ENCODE data around the gene CXCL10.
"Not testable (repeated sequence)": the region's sequence is repeated elsewhere in the genome, so short reads cannot be mapped to it uniquely, and the experiment has no call there.

CXCL10 gene

DNA sequence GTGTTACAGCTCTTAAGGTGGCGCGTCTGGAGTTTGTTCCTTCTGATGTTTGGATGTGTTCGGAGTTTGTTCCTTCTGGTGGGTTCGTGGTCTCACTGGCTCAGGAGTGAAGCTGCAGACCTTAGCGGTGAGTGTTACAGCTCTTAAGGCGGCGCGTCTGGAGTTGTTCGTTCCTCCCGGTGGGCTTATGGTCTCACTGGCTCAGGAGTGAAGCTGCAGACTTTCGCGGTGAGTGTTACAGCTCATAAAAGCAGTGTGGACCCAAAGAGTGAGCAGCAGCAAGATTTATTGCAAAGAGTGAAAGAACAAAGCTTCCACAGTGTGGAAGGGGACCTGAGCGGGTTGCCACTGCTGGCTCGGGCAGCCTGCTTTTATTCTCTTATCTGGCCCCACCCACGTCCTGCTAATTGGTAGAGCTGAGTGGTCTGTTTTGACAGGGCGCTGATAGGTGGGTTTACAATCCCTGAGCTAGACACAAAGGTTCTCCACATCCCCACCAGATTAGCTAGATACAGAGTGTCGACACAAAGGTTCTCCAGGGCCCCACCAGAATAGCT is 26.6 kb upstream of the CXCL10 start:
- H3K9me2 ChIP-seq (replicated peaks; ENCODE audit: insufficient read depth, low read length); H3F3A ChIP-seq (ENCODE audit: insufficient read depth, low read length); H3K4me2 ChIP-seq (ENCODE audit: low read depth, low read length); H3K36me3 ChIP-seq (replicated peaks; ENCODE audit: insufficient read depth, low read length); H3K27ac ChIP-seq (ENCODE audit: low read length); H2AFZ ChIP-seq (ENCODE audit: low read length); H3K79me2 ChIP-seq (ENCODE audit: low read length); H3K4me3 ChIP-seq (ENCODE audit: low read length); DNase-seq; H4K20me1 ChIP-seq (ENCODE audit: insufficient read depth, low read length); H3K9me3 ChIP-seq (replicated peaks; ENCODE audit: insufficient read depth, low read length); H3K27me3 ChIP-seq (replicated peaks; ENCODE audit: insufficient read depth, low read length); H3K4me1 ChIP-seq (ENCODE audit: low read length); H3K9ac ChIP-seq (ENCODE audit: low read length): not testable (repeated sequence)

DNA sequence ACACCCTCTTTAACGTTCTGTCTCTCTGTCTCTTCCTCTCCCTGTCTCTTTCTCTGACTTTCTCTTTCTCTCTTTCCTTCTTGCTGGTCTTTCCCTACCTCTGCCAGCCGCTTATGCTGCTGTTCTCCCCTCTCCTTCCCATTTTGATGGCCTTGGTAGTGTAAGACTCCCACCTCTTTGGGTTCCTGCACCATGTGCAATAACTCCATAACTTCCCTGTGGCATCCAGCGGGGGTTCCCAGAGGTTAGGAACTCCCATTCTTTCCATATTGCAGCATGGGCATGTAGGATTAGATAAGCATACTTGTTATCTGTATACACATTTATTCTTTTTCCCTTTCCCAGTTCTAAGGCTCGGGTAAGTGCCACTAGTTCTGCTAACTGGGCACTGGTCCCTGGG is 21.4 kb upstream of the CXCL10 start:
- H3K4me3 ChIP-seq (ENCODE audit: low read length); H3K4me1 ChIP-seq (ENCODE audit: low read length): not testable (repeated sequence)

DNA sequence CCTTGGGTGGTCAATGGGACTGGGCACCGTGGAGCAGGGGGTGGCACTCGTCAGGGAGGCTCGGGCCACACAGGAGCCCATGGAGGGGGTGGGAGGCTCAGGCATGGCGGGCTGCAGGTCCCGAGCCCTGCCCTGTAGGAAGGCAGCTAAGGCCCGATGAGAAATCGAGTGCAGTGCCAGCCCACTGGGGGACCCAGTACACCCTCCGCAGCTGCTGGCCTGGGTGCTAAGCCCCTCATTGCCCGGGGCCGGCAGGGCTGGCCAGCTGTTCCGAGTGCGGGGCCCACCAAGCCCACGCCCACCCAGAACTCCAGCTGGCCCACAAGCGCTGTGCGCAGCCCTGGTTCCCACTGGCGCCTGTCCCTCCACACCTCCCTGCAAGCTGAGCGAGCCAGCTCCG is 20.0 kb upstream of the CXCL10 start:
- H3K9me3 ChIP-seq (replicated peaks; ENCODE audit: insufficient read depth, low read length); H3K4me2 ChIP-seq (ENCODE audit: low read depth, low read length); H3K4me1 ChIP-seq (ENCODE audit: low read length); H3K27ac ChIP-seq (ENCODE audit: low read length); H3K27me3 ChIP-seq (replicated peaks; ENCODE audit: insufficient read depth, low read length); H3K79me2 ChIP-seq (ENCODE audit: low read length); H3K36me3 ChIP-seq (replicated peaks; ENCODE audit: insufficient read depth, low read length); H3F3A ChIP-seq (ENCODE audit: insufficient read depth, low read length); H2AFZ ChIP-seq (ENCODE audit: low read length); DNase-seq; H3K4me3 ChIP-seq (ENCODE audit: low read length); H3K9me2 ChIP-seq (replicated peaks; ENCODE audit: insufficient read depth, low read length); H3K9ac ChIP-seq (ENCODE audit: low read length); H4K20me1 ChIP-seq (ENCODE audit: insufficient read depth, low read length): not testable (repeated sequence)

More for the DNA sequence above, 21.4 kb upstream of the CXCL10 start:
- H3K9me2 ChIP-seq (replicated peaks; ENCODE audit: insufficient read depth, low read length); H3K36me3 ChIP-seq (replicated peaks; ENCODE audit: insufficient read depth, low read length); H4K20me1 ChIP-seq (ENCODE audit: insufficient read depth, low read length); H3K9me3 ChIP-seq (replicated peaks; ENCODE audit: insufficient read depth, low read length); H3F3A ChIP-seq (ENCODE audit: insufficient read depth, low read length); H2AFZ ChIP-seq (ENCODE audit: low read length); H3K4me2 ChIP-seq (ENCODE audit: low read depth, low read length); H3K27ac ChIP-seq (ENCODE audit: low read length); H3K9ac ChIP-seq (ENCODE audit: low read length); H3K79me2 ChIP-seq (ENCODE audit: low read length); DNase-seq; H3K27me3 ChIP-seq (replicated peaks; ENCODE audit: insufficient read depth, low read length): not testable (repeated sequence)

DNA sequence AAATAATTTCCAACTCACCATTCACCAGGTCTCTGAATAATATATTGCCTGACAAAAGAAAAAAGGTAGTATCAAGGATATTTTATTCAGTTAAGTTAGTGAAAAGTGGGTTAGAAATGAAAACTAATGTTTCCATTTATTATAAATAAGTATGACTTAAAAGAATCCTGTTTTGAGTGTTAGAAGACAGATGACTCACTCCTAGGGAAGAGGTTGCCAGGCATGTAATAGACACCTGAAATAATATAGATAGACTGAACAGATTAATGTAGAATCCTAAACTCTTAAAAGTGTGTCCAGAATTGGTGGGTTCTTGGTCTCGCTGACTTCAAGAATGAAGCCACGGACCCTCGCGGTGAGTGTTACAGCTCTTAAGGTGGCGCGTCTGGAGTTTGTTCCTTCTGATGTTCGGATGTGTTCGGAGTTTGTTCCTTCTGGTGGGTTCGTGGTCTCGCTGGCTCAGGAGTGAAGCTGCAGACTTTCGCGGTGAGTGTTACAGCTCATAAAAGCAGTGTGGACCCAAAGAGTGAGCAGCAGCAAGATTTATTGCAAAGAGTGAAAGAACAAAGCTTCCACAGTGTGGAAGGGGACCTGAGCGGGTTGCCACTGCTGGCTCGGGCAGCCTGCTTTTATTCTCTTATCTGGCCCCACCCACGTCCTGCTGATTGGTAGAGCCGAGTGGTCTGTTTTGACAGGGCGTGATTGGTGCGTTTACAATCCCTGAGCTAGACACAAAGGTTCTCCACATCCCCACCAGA is 19.1 kb upstream of the CXCL10 start:
- not testable (repeated sequence) for H3K27me3 ChIP-seq (replicated peaks; ENCODE audit: insufficient read depth, low read length); H3K27ac ChIP-seq (ENCODE audit: low read length); DNase-seq; H3K4me3 ChIP-seq (ENCODE audit: low read length); H3K9me2 ChIP-seq (replicated peaks; ENCODE audit: insufficient read depth, low read length); H3F3A ChIP-seq (ENCODE audit: insufficient read depth, low read length); H3K4me1 ChIP-seq (ENCODE audit: low read length); H2AFZ ChIP-seq (ENCODE audit: low read length); H3K9ac ChIP-seq (ENCODE audit: low read length); H3K4me2 ChIP-seq (ENCODE audit: low read depth, low read length); H4K20me1 ChIP-seq (ENCODE audit: insufficient read depth, low read length); H3K79me2 ChIP-seq (ENCODE audit: low read length); H3K36me3 ChIP-seq (replicated peaks; ENCODE audit: insufficient read depth, low read length); H3K9me3 ChIP-seq (replicated peaks; ENCODE audit: insufficient read depth, low read length)

DNA sequence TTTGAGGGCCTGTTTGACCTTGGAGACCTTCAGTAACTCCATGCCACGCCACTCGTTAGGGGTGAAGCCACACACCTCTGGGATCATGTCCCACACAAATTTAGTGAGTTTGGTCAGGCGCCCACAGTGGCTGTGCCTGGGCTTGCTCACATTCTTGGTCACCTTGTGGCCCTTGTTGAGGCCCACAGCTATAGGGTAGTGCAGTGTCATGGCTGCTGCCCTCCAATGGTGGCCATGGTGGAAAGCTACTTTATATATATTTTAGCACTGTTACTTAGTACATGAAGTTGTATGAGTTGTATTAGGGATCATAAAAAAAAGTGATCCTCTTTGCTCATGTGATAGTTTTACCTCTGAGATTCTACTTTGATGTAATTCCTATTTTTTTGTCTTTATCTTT is 13.6 kb upstream of the CXCL10 start:
- DNase-seq = no peak
- no peaks in the 10 kb centered on the region for H3K9me2 ChIP-seq (replicated peaks; ENCODE audit: insufficient read depth, low read length)
- H4K20me1 ChIP-seq (ENCODE audit: insufficient read depth, low read length) = no peaks in the 10 kb centered on the region
- H3K36me3 ChIP-seq (replicated peaks; ENCODE audit: insufficient read depth, low read length) = no peaks in the 10 kb centered on the region
- H3K79me2 ChIP-seq (ENCODE audit: low read length) = no peaks in the 10 kb centered on the region
- no peak overlapping the region for H3K4me3 ChIP-seq (ENCODE audit: low read length)
- no peaks in the 10 kb centered on the region for H3F3A ChIP-seq (ENCODE audit: insufficient read depth, low read length)
- H3K27me3 ChIP-seq (replicated peaks; ENCODE audit: insufficient read depth, low read length) = 0 out of 2 replicates have a peak, but pooled peaks cover 3% of the 10 kb centered on the region
- no peaks in the 10 kb centered on the region for H3K4me1 ChIP-seq (ENCODE audit: low read length)
- no peak overlapping the region for H3K9ac ChIP-seq (ENCODE audit: low read length)
- H2AFZ ChIP-seq (ENCODE audit: low read length) = no peak overlapping the region
- no peak overlapping the region for H3K27ac ChIP-seq (ENCODE audit: low read length)
- TF ChIP-seq EZH2 (optimal IDR thresholded peaks at IDR 0.05; ENCODE audit: low read depth, low read length) (no peak), EZH2phosphoT487 (IDR thresholded peaks at IDR 0.05; ENCODE audit: low read length) (no peak)
- TF ChIP-seq, protein P1, sequence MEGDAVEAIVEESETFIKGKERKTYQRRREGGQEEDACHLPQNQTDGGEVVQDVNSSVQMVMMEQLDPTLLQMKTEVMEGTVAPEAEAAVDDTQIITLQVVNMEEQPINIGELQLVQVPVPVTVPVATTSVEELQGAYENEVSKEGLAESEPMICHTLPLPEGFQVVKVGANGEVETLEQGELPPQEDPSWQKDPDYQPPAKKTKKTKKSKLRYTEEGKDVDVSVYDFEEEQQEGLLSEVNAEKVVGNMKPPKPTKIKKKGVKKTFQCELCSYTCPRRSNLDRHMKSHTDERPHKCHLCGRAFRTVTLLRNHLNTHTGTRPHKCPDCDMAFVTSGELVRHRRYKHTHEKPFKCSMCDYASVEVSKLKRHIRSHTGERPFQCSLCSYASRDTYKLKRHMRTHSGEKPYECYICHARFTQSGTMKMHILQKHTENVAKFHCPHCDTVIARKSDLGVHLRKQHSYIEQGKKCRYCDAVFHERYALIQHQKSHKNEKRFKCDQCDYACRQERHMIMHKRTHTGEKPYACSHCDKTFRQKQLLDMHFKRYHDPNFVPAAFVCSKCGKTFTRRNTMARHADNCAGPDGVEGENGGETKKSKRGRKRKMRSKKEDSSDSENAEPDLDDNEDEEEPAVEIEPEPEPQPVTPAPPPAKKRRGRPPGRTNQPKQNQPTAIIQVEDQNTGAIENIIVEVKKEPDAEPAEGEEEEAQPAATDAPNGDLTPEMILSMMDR (IDR thresholded peaks at IDR 0.05; ENCODE audit: low read length) = no peak; the same call in 1 of the 2 replicates
- no peak overlapping the region for H3K4me2 ChIP-seq (ENCODE audit: low read depth, low read length)
- H3K9me3 ChIP-seq (replicated peaks; ENCODE audit: insufficient read depth, low read length) = no peaks in the 10 kb centered on the region
